WI38 (cell line): ENCODE data around the gene CSE1L.

Experiments used
- H3K4me3 ChIP-seq: 2 replicates; pipeline ENCODE4 v1.5.1; 2011; ENCODE audit warnings: low read depth, mild to moderate bottlenecking, control low read depth, low read length
- CTCF ChIP-seq: IDR thresholded peaks from 2 replicates; pipeline ENCODE4 v1.5.1; 2012; ENCODE audit warnings: low read depth, mild to moderate bottlenecking, control low read depth, low read length

Gene CSE1L

GRCh38 chr20:49110767-49111694 lies 64.9 kb downstream of the CSE1L start:
- TF ChIP-seq CTCF: no peak
- no peak overlapping the region for H3K4me3 ChIP-seq

- TF ChIP-seq CTCF: no peak
Measured at GRCh38 chr20:49112596-49113274, 66.6 kb downstream of the CSE1L start.

GRCh38 chr20:49115564-49115963 lies 69.5 kb downstream of the CSE1L start:
- H3K4me3 ChIP-seq: no peak overlapping the region
- TF ChIP-seq CTCF: no peak

More at GRCh38 chr20:49112596-49113274, 66.6 kb downstream of the CSE1L start:
- no peak overlapping the region for H3K4me3 ChIP-seq

GRCh38 chr20:49118307-49118706 lies 72.2 kb downstream of the CSE1L start:
- TF ChIP-seq CTCF: no peak
- H3K4me3 ChIP-seq: no peak overlapping the region

GRCh38 chr20:49119988-49120387 lies 73.9 kb downstream of the CSE1L start:
- no peak for TF ChIP-seq CTCF
- H3K4me3 ChIP-seq: no peak overlapping the region

GRCh38 chr20:49122920-49123319 lies 76.8 kb downstream of the CSE1L start:
- no peak overlapping the region for H3K4me3 ChIP-seq
- no peak for TF ChIP-seq CTCF

- TF ChIP-seq CTCF: no peak
- no peak overlapping the region for H3K4me3 ChIP-seq
Measured at GRCh38 chr20:49123982-49124381, 77.9 kb downstream of the CSE1L start.
